T-helper 2 cell (primary cell): ENCODE results near the gene ASAP3.
A peak's percentile ranks its signal among the peaks of the same experiment; 100 is the strongest.
"Not testable (repeated sequence)": the region's sequence is repeated elsewhere in the genome, so short reads cannot be mapped to it uniquely, and the experiment has no call there.

ENCODE experiments used
- DNase-seq, 5 experiments: peaks; one replicate each; pipeline versions ENCODE4 v3.0.0 to v3.0.0-alpha.2; 2012 to 2022

Gene ASAP3

GRCh38 chr1:23514111-23514679 lies 30.2 kb upstream of the ASAP3 start:
- no peak for DNase-seq

- DNase-seq = no peak
Measured at GRCh38 chr1:23509896-23510295, 25.9 kb upstream of the ASAP3 start.

GRCh38 chr1:23506376-23507107 lies 22.6 kb upstream of the ASAP3 start:
- no peak for DNase-seq

- DNase-seq = no peak
Measured at GRCh38 chr1:23505851-23506250, 21.9 kb upstream of the ASAP3 start.

GRCh38 chr1:23504156-23504555 lies 20.2 kb upstream of the ASAP3 start:
- DNase-seq = not testable (repeated sequence)

GRCh38 chr1:23502951-23503350 lies 19.0 kb upstream of the ASAP3 start:
- DNase-seq = no peak

GRCh38 chr1:23500466-23500865 lies 16.5 kb upstream of the ASAP3 start:
- no peak for DNase-seq

GRCh38 chr1:23497777-23498439 lies 13.9 kb upstream of the ASAP3 start:
- DNase-seq = no peak

- DNase-seq = no peak
Measured at GRCh38 chr1:23496490-23497181, 12.7 kb upstream of the ASAP3 start.

GRCh38 chr1:23494836-23495235 lies 10.9 kb upstream of the ASAP3 start:
- DNase-seq = not testable (repeated sequence)

- not testable (repeated sequence) for DNase-seq
Measured at GRCh38 chr1:23492776-23493175, 8.8 kb upstream of the ASAP3 start.

GRCh38 chr1:23492132-23492720 lies 8.2 kb upstream of the ASAP3 start:
- DNase-seq = no peak

GRCh38 chr1:23489842-23490241 lies 5.9 kb upstream of the ASAP3 start:
- no peak for DNase-seq

GRCh38 chr1:23485002-23485332 lies 988 bp upstream of the ASAP3 start:
- DNase-seq = no peak

GRCh38 chr1:23484253-23485001 lies 448 bp upstream of the ASAP3 start:
- peak; percentile 77 to 94 (median 86) for DNase-seq

GRCh38 chr1:23481904-23482303 lies 2.1 kb downstream of the ASAP3 start:
- DNase-seq = no peak

- no peak for DNase-seq
Measured at GRCh38 chr1:23481026-23481597, 2.9 kb downstream of the ASAP3 start.

GRCh38 chr1:23480187-23481025 lies 3.6 kb downstream of the ASAP3 start:
- DNase-seq = no peak

GRCh38 chr1:23479666-23479941 lies 4.4 kb downstream of the ASAP3 start:
- no peak for DNase-seq

GRCh38 chr1:23478896-23479665 lies 4.9 kb downstream of the ASAP3 start:
- DNase-seq = no peak
